GM23248 (cell line): ENCODE measurements around the gene DNMT1. TPM values are rescaled to one million over a fixed set of nuclear protein-coding genes. Genes with fewer than 3 reads are reported as not detected.

Experiments
- DNase-seq: peaks from one replicate; pipeline ENCODE4 v3.0.0-alpha.2; 2015
- H2AFZ ChIP-seq: fragments of 200-600 bp; sonication (generic); 2 replicates; pipeline ENCODE4 v1.6.1; 2016; ENCODE audit warnings: antibody characterized with exemption
- H3F3A ChIP-seq: fragments of 200-600 bp; sonication (generic); 2 replicates; pipeline ENCODE4 v1.6.1; 2016; ENCODE audit warnings: mild to moderate bottlenecking, antibody characterized with exemption, mixed run types; ENCODE audit not compliant: insufficient read depth
- H3K27ac ChIP-seq: fragments of 200-600 bp; sonication (generic); 2 replicates; pipeline ENCODE4 v1.5.1; 2016; ENCODE audit warnings: mild to moderate bottlenecking
- H3K27me3 ChIP-seq: fragments of 200-600 bp; sonication (generic); replicated peaks from 2 replicates; pipeline ENCODE4 v1.6.1; 2016; ENCODE audit warnings: mild to moderate bottlenecking; ENCODE audit not compliant: insufficient read depth
- H3K36me3 ChIP-seq: fragments of 200-600 bp; sonication (generic); 2 replicates; pipeline ENCODE4 v1.6.1; 2016; ENCODE audit warnings: low read depth, mild to moderate bottlenecking
- H3K4me1 ChIP-seq: fragments of 200-600 bp; sonication (generic); 2 replicates; pipeline ENCODE4 v1.6.1; 2016; ENCODE audit warnings: mild to moderate bottlenecking; ENCODE audit not compliant: insufficient read depth
- H3K4me2 ChIP-seq: fragments of 200-600 bp; sonication (generic); one replicate; pipeline ENCODE4 v1.6.1; 2016; ENCODE audit warnings: mild to moderate bottlenecking; ENCODE audit not compliant: unreplicated experiment
- H3K4me3 ChIP-seq: fragments of 200-600 bp; sonication (generic); 2 replicates; pipeline ENCODE4 v1.5.1; 2016; ENCODE audit warnings: mild to moderate bottlenecking
- H3K79me2 ChIP-seq: fragments of 200-600 bp; sonication (generic); 2 replicates; pipeline ENCODE4 v1.6.1; 2016; ENCODE audit warnings: mild to moderate bottlenecking; ENCODE audit not compliant: insufficient read depth
- H3K9ac ChIP-seq: fragments of 200-600 bp; sonication (generic); 2 replicates; pipeline ENCODE4 v1.6.1; 2016; ENCODE audit warnings: mild to moderate bottlenecking
- H3K9me2 ChIP-seq: fragments of 200-600 bp; sonication (generic); 2 replicates; pipeline ENCODE4 v1.6.1; 2016; ENCODE audit warnings: mixed run types, mild to moderate bottlenecking, moderate library complexity; ENCODE audit not compliant: insufficient read depth
- H3K9me3 ChIP-seq: fragments of 200-600 bp; sonication (generic); one replicate; pipeline ENCODE4 v1.6.1; 2017; ENCODE audit warnings: low read depth
- H4K20me1 ChIP-seq: fragments of 200-600 bp; sonication (generic); 2 replicates; pipeline ENCODE4 v1.6.0; 2016; ENCODE audit not compliant: insufficient read depth
- EZH2 ChIP-seq: fragments of 200-600 bp; sonication (generic); IDR thresholded peaks from 2 replicates; pipeline ENCODE4 v1.6.1; 2018; ENCODE audit warnings: antibody characterized with exemption, mild to moderate bottlenecking; ENCODE audit not compliant: insufficient read depth, poor library complexity, severe bottlenecking
- EZH2phosphoT487 ChIP-seq: fragments of 200-600 bp; sonication (generic); IDR thresholded peaks from 2 replicates; pipeline ENCODE4 v1.6.1; 2018; ENCODE audit warnings: antibody characterized with exemption, moderate library complexity, mild to moderate bottlenecking, low read depth; ENCODE audit not compliant: insufficient read depth
- WGBS, 2 experiments: methylation state at CpG; one replicate each; pipeline ENCODE4 v1.1.6; 2015 to 2017; ENCODE audit warnings: low lambda C conversion rate in 2 of 2, low coverage in 1 of 2; ENCODE audit errors: missing lambda C conversion rate in 2 of 2; 5-methylcytosine and 5-hydroxymethylcytosine counted together
- in situ Hi-C: fragments of 300-500 bp; cut with MboI; formaldehyde crosslinking; loops from 2 replicates; pipeline ENCODE4 v1.15.0; 2020
- polyA plus RNA-seq: library from polyadenylated mRNA; unstranded; fragments of >200 nt; fragmentation: Nextera tagmentation; extraction: Ambion mirVana; gene quantifications from 2 replicates; pipeline ENCODE4 v1.2.1, GENCODE V29; 2016
- total RNA-seq: library from RNA; depleted of rRNA; stranded (reverse); fragments of >200 nt; shearing (Covaris generic); gene quantifications from 2 replicates; pipeline ENCODE4 v1.2.3, GENCODE V29; 2014

Gene DNMT1
- total and polyA plus RNA-seq, 2 experiments from 2014 or later: 57.5 to 101 TPM

DNA sequence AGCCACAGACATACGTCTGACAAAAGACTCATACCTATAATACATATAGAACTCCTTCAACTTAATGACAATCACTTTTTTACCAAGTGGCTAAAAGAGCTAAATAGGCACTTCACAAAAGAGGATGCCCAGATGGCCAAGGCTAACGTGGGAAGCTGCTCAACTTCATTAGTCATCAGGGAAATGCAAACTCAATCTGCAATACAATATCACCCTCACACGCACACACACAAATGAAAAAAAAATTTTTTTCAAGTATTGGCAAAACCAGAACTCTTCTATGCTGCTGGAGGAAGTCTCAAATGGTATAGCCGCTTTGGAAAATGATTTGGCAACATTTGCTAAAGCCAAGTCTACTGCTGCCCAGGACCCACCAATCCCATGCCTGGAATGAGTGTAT is 14.6 kb upstream of the DNMT1 start:
- H3K79me2 ChIP-seq: no peaks in the 10 kb centered on the region
- no peaks in the 10 kb centered on the region for H3K36me3 ChIP-seq
- TF ChIP-seq EZH2 (no peak), EZH2phosphoT487 (no peak)
- H3K4me3 ChIP-seq: no peak overlapping the region
- H3K4me2 ChIP-seq: no peak overlapping the region
- H2AFZ ChIP-seq: no peak overlapping the region
- H3K27ac ChIP-seq: no peak overlapping the region
- in situ Hi-C loops: no loop called here
- H4K20me1 ChIP-seq: no peaks in the 10 kb centered on the region
- H3K4me1 ChIP-seq: peaks cover 9% of the 10 kb centered on the region; the same call in 1 of the 2 replicates
- no peak overlapping the region for H3K9ac ChIP-seq
- peak; percentile 62 for DNase-seq
- H3K27me3 ChIP-seq: no peaks in the 10 kb centered on the region
- H3K9me2 ChIP-seq: no peaks in the 10 kb centered on the region
- H3F3A ChIP-seq: no peaks in the 10 kb centered on the region
- H3K9me3 ChIP-seq: no peaks in the 10 kb centered on the region
- WGBS, 2 experiments: 65 to 66% methylated on average over 4 of the region's 4 CpGs

- Histone ChIP-seq H3F3A (no peaks in the 10 kb centered on the region), H3K27ac (no peak overlapping the region), H3K27me3 (no peaks in the 10 kb centered on the region), H3K9ac (no peak overlapping the region), H4K20me1 (no peaks in the 10 kb centered on the region), H3K36me3 (no peaks in the 10 kb centered on the region), H3K9me3 (no peaks in the 10 kb centered on the region), H2AFZ (no peak overlapping the region), H3K79me2 (no peaks in the 10 kb centered on the region), H3K4me2 (no peak overlapping the region), H3K9me2 (no peaks in the 10 kb centered on the region), H3K4me3 (no peak overlapping the region), H3K4me1 (peaks cover 9% of the 10 kb centered on the region; the same call in 1 of the 2 replicates)
- no peak for DNase-seq
- WGBS, 2 experiments: 93 to 100% methylated on average over 1 of the region's 1 CpG
- in situ Hi-C loops: no loop called here
- no peak for TF ChIP-seq EZH2phosphoT487
- TF ChIP-seq EZH2: no peak
These were observed 12.3 kb upstream of the DNMT1 start for GRCh38 chr19:10207026-10207425.

DNA sequence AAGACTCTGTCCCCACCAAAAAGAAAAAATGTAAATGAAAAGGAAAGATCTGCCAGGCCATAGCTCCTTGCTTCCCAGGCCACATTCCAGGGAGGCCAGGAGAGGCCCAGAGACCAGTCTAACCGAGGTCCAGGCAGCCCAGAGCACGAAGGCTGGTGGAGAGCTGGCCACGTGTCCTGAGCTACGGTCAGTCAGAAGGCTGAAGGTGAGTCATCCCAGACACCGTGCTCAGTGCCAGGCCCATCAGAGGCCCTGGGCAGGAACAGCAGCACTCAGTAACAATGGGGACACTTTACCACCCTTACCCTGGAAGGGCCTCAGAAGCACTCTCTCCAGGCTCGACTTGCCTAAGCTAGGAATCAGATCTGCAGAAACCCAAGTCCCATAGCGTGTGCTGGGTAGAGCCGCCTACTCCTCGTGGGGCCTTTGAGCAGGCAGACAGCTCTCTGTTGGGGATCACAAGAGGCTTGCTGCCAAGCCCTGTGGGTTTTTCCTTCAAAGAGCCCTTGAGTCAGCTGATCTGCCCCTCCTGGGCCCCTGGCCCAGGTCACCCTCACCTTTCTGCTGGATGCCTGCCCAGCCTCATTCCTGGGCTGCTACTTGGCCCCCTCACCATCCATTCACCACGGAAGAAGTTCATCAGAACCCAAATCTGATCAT is 11.6 kb upstream of the DNMT1 start:
- Histone ChIP-seq H3K79me2 (no peaks in the 10 kb centered on the region), H3K9me3 (no peaks in the 10 kb centered on the region), H3F3A (no peaks in the 10 kb centered on the region), H3K9me2 (no peaks in the 10 kb centered on the region), H3K27ac (peak overlapping the region; percentile 12; the same call in 1 of the 2 replicates), H3K9ac (no peak overlapping the region), H2AFZ (no peak overlapping the region), H3K4me2 (no peak overlapping the region), H3K4me3 (no peak overlapping the region), H3K36me3 (no peaks in the 10 kb centered on the region), H3K4me1 (peaks cover 9% of the 10 kb centered on the region; the same call in 1 of the 2 replicates), H4K20me1 (no peaks in the 10 kb centered on the region), H3K27me3 (no peaks in the 10 kb centered on the region)
- in situ Hi-C loops: no loop called here
- WGBS, 2 experiments: 77 to 82% methylated on average over 10 of the region's 10 CpGs
- no peak for TF ChIP-seq EZH2
- no peak for TF ChIP-seq EZH2phosphoT487
- peak; percentile 69 for DNase-seq

DNA sequence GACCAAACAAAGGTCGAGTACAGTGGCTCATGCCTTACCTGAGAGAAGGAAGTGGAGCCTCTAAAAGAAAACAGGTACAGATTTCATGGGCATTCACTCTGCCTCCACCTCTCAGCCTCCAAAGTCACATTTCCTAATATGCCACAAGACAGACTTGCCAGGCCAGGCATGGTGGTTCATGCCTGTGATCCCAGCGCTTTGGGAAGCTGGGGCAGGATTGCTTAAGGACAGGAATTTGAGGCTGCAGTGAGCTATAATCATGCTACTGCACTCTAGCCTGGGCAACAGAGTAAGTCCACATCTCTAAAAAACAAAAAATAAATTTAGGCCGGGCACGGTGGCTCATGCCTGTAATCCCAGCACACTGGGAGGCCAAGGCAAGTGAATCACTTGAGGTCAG is 10.9 kb upstream of the DNMT1 start:
- Histone ChIP-seq H3K4me3 (no peak overlapping the region), H3K9me3 (no peaks in the 10 kb centered on the region), H3K9me2 (no peaks in the 10 kb centered on the region), H3K4me1 (peaks cover 9% of the 10 kb centered on the region; the same call in 1 of the 2 replicates), H3K9ac (no peak overlapping the region), H4K20me1 (no peaks in the 10 kb centered on the region), H3K4me2 (no peak overlapping the region), H3K27ac (0 out of 2 replicates have a peak overlapping the region, but pooled peaks have one; percentile 12), H3K36me3 (no peaks in the 10 kb centered on the region), H2AFZ (no peak overlapping the region), H3K27me3 (no peaks in the 10 kb centered on the region), H3K79me2 (no peaks in the 10 kb centered on the region), H3F3A (no peaks in the 10 kb centered on the region)
- no peak for TF ChIP-seq EZH2phosphoT487
- no peak for TF ChIP-seq EZH2
- WGBS, 2 experiments: 74 to 83% methylated on average over 4 of the region's 4 CpGs
- DNase-seq: no peak
- in situ Hi-C loops: no loop called here

- Histone ChIP-seq H3K27me3 (no peaks in the 10 kb centered on the region), H3K79me2 (no peaks in the 10 kb centered on the region), H3K9me2 (no peaks in the 10 kb centered on the region), H4K20me1 (no peaks in the 10 kb centered on the region), H3K36me3 (no peaks in the 10 kb centered on the region), H3K4me2 (no peak overlapping the region), H3K9ac (no peak overlapping the region), H3K27ac (no peak overlapping the region), H3K4me1 (peaks cover 9% of the 10 kb centered on the region; the same call in 1 of the 2 replicates), H3K4me3 (no peak overlapping the region), H3F3A (no peaks in the 10 kb centered on the region), H2AFZ (no peak overlapping the region), H3K9me3 (no peaks in the 10 kb centered on the region)
- in situ Hi-C loops: no loop called here
- TF ChIP-seq EZH2 (no peak), EZH2phosphoT487 (no peak)
- WGBS, 2 experiments: 90 to 95% methylated on average over 3 of the region's 3 CpGs
- no peak for DNase-seq
These were observed 8.9 kb upstream of the DNMT1 start for GRCh38 chr19:10203686-10204085.
